ENCODE measurements around the gene APCDD1L.

GRCh38 chr20:58559368-58559729 lies 44.1 kb upstream of the APCDD1L start:
- TF ChIP-seq GATA2 (IDR thresholded peaks at IDR 0.05; ENCODE audit: low read depth, low read length) (no peak), GATA3 (IDR thresholded peaks at IDR 0.05; ENCODE audit: low read depth, low read length) (no peak)
